Urinary bladder (tissue), 4 donors: Measurements from ENCODE around the gene TRIM45. TPM values are rescaled to one million over a fixed set of nuclear protein-coding genes. Genes with fewer than 3 reads are reported as not detected.

Experiments
- DNase-seq: peaks from one replicate; pipeline ENCODE4 v3.0.0-alpha.2; 2015; ENCODE audit errors: extremely low spot score
- H3K27ac ChIP-seq: one replicate; pipeline ENCODE4 v1.5.1; 2013; ENCODE audit warnings: low read depth, mild to moderate bottlenecking, moderate library complexity
- H3K36me3 ChIP-seq: one replicate; pipeline ENCODE4 v1.6.1; 2013; ENCODE audit warnings: mild to moderate bottlenecking, moderate library complexity; ENCODE audit not compliant: insufficient read depth
- H3K4me1 ChIP-seq: one replicate; pipeline ENCODE4 v1.6.1; 2013; ENCODE audit warnings: mild to moderate bottlenecking, moderate library complexity; ENCODE audit not compliant: insufficient read depth
- H3K4me3 ChIP-seq: one replicate; pipeline ENCODE4 v1.5.1; 2013; ENCODE audit warnings: low read depth, low read length
- WGBS: extraction: QIAGEN DNeasy Blood & Tissue Kit; methylation state at CpG from one replicate; pipeline ENCODE4 v1.1.7; 2013; 5-methylcytosine and 5-hydroxymethylcytosine counted together
- polyA plus RNA-seq: library from polyadenylated mRNA; stranded (reverse); fragments of 200-250 nt; gene quantifications from one replicate; pipeline ENCODE4 v1.2.3, GENCODE V29; 2013
- small RNA-seq: library from RNA; depleted of rRNA; stranded (forward); fragments of <200 nt; gene quantifications from one replicate; pipeline ENCODE3, GENCODE V24; 2014
- total RNA-seq: library from RNA; depleted of rRNA; stranded (reverse); fragments of >200 nt; gene quantifications from one replicate; pipeline ENCODE4 v1.2.3, GENCODE V29; 2014
- donor health status: healthy with polysubstance abuse.
- donor health status: healthy.

The TRIM45 gene
- total and polyA plus RNA-seq, 2 donors, result 5.7 to 7.8 TPM

- 69% methylated on average over 3 of the region's 3 CpGs for WGBS
- no peaks in the 10 kb centered on the region for H3K4me1 ChIP-seq
- no peak overlapping the region for H3K27ac ChIP-seq
- DNase-seq, result no peak
- H3K36me3 ChIP-seq, result no peaks in the 10 kb centered on the region
- H3K4me3 ChIP-seq, result no peak overlapping the region
Observed at GRCh38 chr1:117077267-117077666, 44.3 kb downstream of the TRIM45 start.

GRCh38 chr1:117076648-117077047 lies 44.9 kb downstream of the TRIM45 start:
- H3K27ac ChIP-seq, result no peak overlapping the region
- no peaks in the 10 kb centered on the region for H3K4me1 ChIP-seq
- 96% methylated on average over 5 of the region's 5 CpGs for WGBS
- no peak for DNase-seq
- H3K4me3 ChIP-seq, result no peak overlapping the region
- no peaks in the 10 kb centered on the region for H3K36me3 ChIP-seq

GRCh38 chr1:117070124-117070523 lies 51.4 kb downstream of the TRIM45 start:
- H3K36me3 ChIP-seq, result no peaks in the 10 kb centered on the region
- H3K4me3 ChIP-seq, result no peak overlapping the region
- no peak overlapping the region for H3K27ac ChIP-seq
- 88% methylated on average over 2 of the region's 2 CpGs for WGBS
- no peaks in the 10 kb centered on the region for H3K4me1 ChIP-seq
- no peak for DNase-seq

GRCh38 chr1:117069220-117069844 lies 52.2 kb downstream of the TRIM45 start:
- 88% methylated on average over 4 of the region's 4 CpGs for WGBS
- no peak for DNase-seq
- H3K36me3 ChIP-seq, result no peaks in the 10 kb centered on the region
- no peaks in the 10 kb centered on the region for H3K4me1 ChIP-seq
- no peak overlapping the region for H3K27ac ChIP-seq
- no peak overlapping the region for H3K4me3 ChIP-seq

DNA sequence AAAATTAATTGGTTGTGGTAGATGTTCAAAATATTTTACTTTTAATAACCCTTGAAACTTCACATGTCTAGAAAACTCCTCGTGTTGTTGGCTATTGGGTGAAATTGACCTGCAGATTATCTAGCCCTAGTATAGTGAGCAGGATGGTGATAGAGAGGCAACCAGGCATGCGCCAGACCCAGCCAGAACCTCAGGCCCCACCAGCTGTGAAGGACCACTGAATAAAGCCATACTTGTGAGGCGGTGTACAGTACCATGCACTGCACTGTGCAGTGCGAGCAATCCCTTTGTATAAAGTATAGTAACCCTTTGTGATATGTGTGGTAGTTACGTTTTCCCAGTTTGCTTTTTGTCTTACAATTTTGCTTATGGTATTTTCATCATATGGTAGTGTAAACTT lies 53.0 kb downstream of the TRIM45 start:
- H3K36me3 ChIP-seq, result no peaks in the 10 kb centered on the region
- H3K4me1 ChIP-seq, result no peaks in the 10 kb centered on the region
- no peak for DNase-seq
- H3K27ac ChIP-seq, result no peak overlapping the region
- no peak overlapping the region for H3K4me3 ChIP-seq
- WGBS, result 90% methylated on average over 5 of the region's 5 CpGs

GRCh38 chr1:117067533-117068370 lies 53.8 kb downstream of the TRIM45 start:
- no peaks in the 10 kb centered on the region for H3K36me3 ChIP-seq
- DNase-seq, result no peak
- H3K4me1 ChIP-seq, result no peaks in the 10 kb centered on the region
- 58% methylated on average over 6 of the region's 6 CpGs for WGBS
- no peak overlapping the region for H3K27ac ChIP-seq
- H3K4me3 ChIP-seq, result no peak overlapping the region

DNA sequence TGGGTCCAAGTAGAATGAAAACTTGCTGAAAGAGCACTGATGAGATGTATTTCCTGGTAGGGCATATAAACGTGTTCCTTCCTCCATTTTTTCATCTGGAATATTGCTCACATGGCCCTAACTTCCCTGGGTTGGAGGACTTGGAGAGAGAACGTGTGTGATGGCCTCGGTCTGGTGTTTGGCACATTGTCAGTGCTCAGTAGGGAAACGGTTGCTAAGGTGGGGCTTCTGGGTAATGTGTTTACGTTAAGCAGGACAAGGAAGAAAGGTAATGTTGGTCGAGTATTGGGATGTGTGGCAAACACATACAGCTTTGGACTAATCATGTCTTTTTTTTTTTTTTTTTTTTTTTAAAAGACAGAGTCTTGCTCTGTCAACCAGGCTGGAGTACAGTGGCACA lies 55.2 kb downstream of the TRIM45 start:
- Histone ChIP-seq H3K36me3 (no peaks in the 10 kb centered on the region), H3K4me3 (no peak overlapping the region), H3K4me1 (no peaks in the 10 kb centered on the region), H3K27ac (no peak overlapping the region)
- no peak for DNase-seq
- WGBS, result 72% methylated on average over 6 of the region's 6 CpGs

- Histone ChIP-seq H3K4me1 (peaks cover 1% of the 10 kb centered on the region), H3K27ac (no peak overlapping the region), H3K36me3 (no peaks in the 10 kb centered on the region), H3K4me3 (no peak overlapping the region)
- 79% methylated on average over 2 of the region's 2 CpGs for WGBS
- no peak for DNase-seq
Observed at GRCh38 chr1:117061986-117062415, 59.5 kb downstream of the TRIM45 start.

Small RNA genes within 50 kb of the gene (small RNA-seq; reads per million reads assigned to genes)
- gene MIR942, result 1.1 reads per million, percentile 77 among the genes with 10 or more reads in this experiment

Other genes with a start within 250 kb of the TRIM45 start
- 85.9 TPM for gene PTGFRN, start 211.8 kb downstream of the TRIM45 start, total RNA-seq
- 41.5 TPM for gene PTGFRN, start 211.8 kb downstream of the TRIM45 start, polyA plus RNA-seq
- gene CD101, start 120.0 kb downstream of the TRIM45 start, total RNA-seq, result 1.0 TPM
- gene CD101, start 120.0 kb downstream of the TRIM45 start, polyA plus RNA-seq, result 1.3 TPM
- gene TTF2, start 61.4 kb downstream of the TRIM45 start, total RNA-seq, result 12.2 TPM
- 5.1 TPM for gene TTF2, start 61.4 kb downstream of the TRIM45 start, polyA plus RNA-seq
- gene VTCN1, start 89.2 kb upstream of the TRIM45 start, total RNA-seq, result 6.2 TPM
- 0.70 TPM for gene VTCN1, start 89.2 kb upstream of the TRIM45 start, polyA plus RNA-seq
- gene MAN1A2, start 245.7 kb upstream of the TRIM45 start, total RNA-seq, result 85.8 TPM
- 20.1 TPM for gene MAN1A2, start 245.7 kb upstream of the TRIM45 start, polyA plus RNA-seq